Glomerular visceral epithelial cell (primary cell): ENCODE measurements around the gene UVSSA.
"Not testable (repeated sequence)": the region's sequence is repeated elsewhere in the genome, so short reads cannot be mapped to it uniquely, and the experiment has no call there.

Experiments used
- DNase-seq: peaks from one replicate; pipeline ENCODE4 v3.0.0-alpha.2; 2016; ENCODE audit errors: extremely low spot score

The UVSSA gene

DNA sequence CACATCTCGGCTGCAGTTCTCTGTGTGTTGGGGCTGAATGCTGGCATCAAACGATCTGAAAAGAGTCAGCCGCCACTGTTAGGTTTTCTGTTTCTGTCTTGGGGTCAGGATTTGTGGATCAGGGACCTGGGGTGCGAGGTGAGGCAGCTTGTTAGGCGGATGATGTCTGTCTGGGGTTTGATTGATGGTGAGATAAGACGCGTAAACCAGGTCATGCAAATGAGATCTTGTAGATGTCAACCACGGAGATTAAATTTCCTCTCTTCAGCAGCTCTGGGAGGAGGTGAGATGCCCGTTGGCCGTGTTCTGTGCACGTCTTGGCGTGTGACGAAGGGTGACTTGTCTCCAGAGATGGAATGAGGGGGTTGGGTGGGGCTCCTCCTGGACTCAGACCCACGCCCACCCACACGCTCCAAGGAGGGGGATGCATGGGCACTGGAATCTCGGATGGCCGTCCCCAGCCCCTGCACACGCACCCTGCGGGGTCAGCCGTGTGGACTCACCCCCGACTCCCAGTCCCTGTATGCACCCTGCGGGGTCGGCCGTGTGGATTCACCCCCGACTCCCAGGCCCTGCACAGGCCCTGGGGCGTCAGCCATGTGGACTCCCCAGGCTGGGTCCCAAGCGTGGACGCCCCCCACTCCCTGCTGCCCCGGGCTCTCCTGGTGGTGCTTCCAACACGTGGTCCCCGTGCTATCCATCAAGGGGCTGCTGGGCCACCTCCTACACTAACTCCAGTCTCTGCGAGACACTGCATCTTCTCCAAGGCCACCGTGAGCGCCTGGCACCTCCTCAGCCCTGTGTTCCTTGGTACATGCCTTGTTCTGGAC lies 16.0 kb upstream of the UVSSA start:
- no peak for DNase-seq

GRCh38 chr4:1331591-1332353 lies 15.2 kb upstream of the UVSSA start:
- DNase-seq: no peak

DNA sequence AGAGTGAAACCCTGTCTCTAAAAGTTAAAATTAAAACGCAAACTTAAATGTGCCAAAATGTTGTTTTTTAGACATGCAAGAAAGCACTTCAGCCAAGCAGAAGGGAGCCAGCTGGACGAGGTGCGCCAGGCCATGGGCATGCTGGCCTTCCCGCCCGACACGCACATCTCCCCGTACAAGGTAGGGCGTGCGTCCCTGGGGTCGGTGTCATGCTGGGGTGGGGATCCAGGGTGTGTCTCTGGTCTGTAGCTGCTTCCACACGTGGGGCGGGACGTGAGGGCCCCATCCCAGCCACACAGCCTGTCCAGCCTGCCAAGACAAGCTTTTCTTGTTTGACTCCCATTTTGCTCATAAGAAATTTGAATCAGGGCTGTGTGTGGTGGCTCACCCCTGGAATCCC lies 14.3 kb upstream of the UVSSA start:
- DNase-seq: no peak

GRCh38 chr4:1333256-1333655 lies 13.8 kb upstream of the UVSSA start:
- no peak for DNase-seq

DNA sequence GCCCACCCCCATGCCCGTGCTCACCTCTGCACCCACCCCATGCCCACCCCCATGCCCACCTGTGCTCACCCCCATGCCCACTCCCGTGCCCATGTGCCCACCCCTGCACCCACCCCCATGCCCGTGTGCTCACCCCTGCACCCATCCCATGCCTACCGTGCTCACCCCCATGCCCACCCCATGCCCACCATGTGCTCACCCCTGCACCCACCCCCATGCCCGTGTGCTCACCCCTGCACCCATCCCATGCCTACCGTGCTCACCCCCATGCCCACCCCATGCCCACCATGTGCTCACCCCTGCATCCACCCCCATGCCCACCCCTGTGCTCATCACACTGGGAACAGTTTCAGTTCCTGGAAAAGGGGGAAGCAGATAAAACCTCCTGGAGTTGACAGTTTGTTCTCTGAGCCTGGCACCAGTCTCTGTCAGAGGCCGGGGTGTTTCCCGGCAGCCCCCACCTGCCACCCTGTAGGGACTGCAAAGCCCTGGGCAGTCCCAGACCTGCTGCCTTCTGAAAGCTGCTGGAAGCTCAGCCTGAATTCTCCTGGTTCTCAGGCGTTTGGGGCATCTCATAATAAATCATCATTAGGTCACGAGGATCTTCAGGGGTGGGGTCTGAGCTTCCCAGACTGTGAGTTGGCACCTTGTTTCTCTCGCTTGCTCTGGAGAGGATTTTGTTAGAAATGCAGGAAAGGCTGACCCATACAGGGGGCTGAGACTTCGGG lies 13.0 kb upstream of the UVSSA start:
- DNase-seq: not testable (repeated sequence)

GRCh38 chr4:1334579-1334895 lies 12.5 kb upstream of the UVSSA start:
- no peak for DNase-seq

DNA sequence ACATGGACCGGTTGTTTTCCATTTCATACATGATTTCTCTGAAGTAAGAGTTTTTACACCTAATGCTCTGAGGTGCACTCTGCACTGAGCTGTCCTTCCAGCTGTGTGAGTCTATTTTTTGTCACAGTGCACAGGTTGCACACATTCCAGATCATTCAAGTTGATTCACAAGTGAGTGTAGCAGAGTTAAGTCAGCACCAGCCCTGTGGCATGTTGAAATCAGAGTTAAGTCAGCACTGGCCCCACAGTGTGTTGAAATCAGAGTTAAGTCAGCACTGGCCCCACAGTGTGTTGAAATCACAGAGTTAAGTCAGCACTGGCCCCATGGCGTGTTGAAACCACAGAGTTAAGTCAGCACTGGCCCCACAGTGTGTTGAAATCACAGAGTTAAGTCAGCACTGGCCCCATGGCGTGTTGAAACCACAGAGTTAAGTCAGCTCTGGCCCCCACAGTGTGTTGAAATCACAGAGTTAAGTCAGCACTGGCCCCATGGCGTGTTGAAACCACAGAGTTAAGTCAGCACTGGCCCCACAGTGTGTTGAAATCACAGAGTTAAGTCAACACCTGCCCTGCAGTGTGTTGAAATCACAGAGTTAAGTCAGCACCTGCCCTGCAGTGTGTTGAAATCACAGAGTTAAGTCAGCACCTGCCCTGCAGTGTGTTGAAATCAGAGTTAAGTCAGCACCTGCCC lies 11.7 kb upstream of the UVSSA start:
- DNase-seq: not testable (repeated sequence)

DNA sequence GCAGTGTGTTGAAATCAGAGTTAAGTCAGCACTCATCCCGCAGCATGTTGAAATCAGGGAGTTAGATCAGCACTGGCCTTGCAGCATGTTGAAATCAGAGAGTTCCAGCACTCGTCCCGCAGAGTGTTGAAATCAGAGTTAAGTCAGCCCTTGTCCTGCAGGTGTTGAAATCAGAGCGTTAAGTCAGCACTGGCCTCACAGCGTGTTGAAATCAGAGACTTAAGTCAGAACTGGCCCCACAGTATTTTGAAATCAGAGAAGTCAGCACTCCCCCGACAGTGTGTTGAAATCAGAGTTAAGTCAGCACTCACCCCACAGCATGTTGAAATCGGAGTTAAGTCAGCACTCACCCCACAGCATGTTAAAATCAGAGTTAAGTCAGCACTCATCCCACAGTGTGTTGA lies 10.9 kb upstream of the UVSSA start:
- DNase-seq: no peak

- DNase-seq: peak; percentile 30
Measured at GRCh38 chr4:1337376-1337831, 9.6 kb upstream of the UVSSA start.

GRCh38 chr4:1337951-1338751 lies 8.9 kb upstream of the UVSSA start:
- DNase-seq: no peak

DNA sequence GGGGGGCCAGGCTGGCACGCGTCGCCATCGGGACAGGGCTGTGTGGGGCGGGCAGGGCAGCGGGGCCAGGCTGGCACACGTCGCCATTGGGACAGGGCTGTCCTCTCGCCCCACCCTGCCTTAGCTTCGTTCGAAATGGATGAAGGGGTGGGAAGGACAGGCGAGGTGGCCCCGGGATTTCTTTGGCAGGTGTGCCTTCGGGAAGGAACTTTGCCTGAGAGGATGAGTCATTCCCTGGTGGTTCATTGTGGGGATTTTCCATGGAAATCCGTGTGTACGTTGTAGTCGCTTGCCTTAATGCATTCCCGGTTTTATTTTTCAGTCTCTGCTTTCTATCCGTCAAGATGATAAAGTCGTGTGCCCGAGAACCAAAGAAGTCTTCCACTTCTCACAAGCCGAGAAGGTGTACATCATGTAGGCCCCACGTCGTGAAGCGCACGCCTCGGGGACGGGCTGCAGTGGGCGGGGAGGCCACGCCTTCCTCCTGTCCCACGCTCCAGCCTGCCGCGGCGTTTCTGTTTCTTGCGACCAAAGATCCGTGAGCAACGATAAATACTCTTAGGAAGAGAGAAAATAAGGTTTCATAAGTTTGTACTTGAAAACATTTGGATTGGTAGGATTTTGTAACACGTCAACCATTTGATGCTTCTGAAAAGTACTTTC lies 8.1 kb upstream of the UVSSA start:
- DNase-seq: no peak

DNA sequence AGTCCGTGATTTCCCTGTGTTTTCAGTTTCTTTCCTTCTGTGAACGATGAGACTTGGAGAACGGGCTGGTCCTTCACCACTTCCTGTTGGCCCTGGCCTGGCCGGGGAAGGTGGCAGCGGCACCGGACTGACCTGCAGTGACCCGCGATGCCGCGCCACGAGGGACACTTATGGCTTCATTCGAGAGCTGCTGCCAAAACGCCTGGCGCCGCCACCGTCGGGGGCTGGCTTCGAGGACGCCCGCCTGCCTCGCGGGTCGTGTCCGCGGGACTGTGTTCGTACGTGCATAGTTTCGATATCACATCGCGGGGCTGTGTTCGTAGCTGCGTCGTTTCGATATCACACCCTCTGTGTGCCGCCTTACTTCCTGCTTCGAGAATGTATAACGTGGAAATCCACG lies 7.5 kb upstream of the UVSSA start:
- no peak for DNase-seq

DNA sequence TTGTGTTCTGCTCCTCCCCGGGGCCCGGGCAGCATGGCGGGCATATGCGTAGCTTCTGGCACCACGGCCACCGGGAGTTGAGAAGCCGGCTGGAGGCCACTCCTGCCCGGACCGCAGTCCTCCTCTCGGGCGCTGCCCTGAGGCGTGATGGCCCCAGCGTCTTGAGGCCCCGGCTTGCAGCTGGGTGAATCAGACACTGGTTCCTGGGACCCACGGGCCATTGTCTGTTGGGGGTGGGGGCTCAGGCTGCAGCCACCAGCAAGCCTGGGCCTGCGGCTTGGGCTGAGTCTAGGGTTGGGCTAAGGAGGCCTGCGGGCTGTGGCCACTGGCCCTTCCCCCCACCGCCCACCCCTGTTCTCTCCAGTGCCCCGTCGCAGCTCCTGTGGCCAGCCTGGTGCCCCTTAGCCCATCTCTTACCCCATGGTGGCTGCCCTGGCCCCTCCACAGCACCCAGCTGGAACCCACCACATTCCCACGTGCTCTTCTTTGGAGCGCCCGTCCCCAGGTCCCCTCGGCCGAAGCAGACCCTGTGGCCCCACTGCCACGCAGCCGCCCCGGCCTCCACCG lies 6.7 kb upstream of the UVSSA start:
- no peak for DNase-seq

DNA sequence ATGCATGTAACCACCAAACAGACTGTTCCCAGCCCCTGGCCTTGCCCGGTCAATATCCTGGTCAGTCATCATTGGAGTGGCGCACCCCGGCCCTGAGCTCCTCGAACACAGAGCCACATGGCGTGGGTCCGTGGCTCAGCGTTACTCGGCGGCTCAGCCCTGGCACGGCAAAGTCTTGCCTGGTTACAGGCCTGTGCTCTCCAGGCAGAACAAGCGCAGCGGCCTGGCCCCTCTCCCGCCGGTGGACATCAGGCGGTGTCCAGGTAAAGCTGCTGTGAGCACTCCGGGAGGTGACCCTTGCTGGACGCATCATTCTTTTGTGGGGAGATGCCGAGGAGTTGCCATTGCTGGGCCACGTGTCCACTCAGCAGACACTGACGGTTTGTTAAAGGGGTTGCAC lies 6.1 kb upstream of the UVSSA start:
- no peak for DNase-seq

DNA sequence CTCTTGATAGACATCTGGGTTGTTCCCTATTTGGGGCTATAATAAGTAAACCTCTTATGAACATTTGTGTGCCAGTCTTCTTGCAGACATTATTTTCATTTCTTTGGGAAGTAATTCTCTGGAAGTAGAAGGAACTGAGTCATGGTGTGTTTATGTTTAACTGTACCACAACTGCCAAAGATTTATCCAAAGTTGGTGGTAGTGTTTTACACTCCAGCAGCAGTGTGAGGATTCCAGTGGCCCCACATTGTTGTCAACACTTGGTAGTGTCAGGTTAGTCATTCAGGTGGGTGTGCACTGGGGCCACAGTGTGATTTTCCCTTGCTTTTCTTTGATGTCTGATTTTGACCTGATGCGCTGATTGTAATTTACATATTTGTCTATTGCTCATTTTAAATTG lies 5.0 kb upstream of the UVSSA start:
- DNase-seq: no peak

DNA sequence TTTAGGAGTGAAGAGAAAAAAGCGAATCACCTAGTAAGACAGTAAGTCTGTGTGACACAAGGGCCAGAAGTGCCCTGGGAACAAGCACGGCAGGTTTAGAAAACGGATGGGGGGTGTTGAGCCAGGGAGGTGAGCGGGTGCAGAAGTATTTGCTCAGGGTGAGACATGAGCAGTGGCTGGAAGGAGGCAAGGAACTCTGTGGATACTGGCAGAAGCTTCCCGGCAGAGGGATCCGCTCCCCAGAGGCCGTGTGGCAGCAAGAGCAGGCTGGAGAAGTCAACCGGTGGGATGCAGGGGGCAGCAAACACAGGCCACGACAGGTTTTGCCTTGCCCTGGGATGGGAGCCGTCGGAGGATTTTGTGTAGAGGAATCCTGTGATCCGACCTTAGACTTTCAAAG lies 2.3 kb upstream of the UVSSA start:
- no peak for DNase-seq

GRCh38 chr4:1345903-1346780 lies 866 bp upstream of the UVSSA start:
- peak; percentile 51 for DNase-seq

- peak; percentile 76 for DNase-seq
Measured at GRCh38 chr4:1347410-1347864, 429 bp downstream of the UVSSA start.

- DNase-seq: no peak
Measured at GRCh38 chr4:1348014-1348513, 1.1 kb downstream of the UVSSA start.
